ENCODE data around the gene SPATA31A6.
"Not testable (repeated sequence)": the region's sequence is repeated elsewhere in the genome, so short reads cannot be mapped to it uniquely, and the experiment has no call there.

SPATA31A6 gene
- total RNA-seq = 0 reads per million in 2 experiments

GRCh38 chr9:42183359-42183758 is at the start of gene SPATA31A6:
Gene SPATA31A6, plus strand, starts transcription at chr9:42183659. Its CDS starts 29 bp downstream, at chr9:42183688.
- not testable (repeated sequence) for DNase-seq (ENCODE audit: low read depth)

DNA sequence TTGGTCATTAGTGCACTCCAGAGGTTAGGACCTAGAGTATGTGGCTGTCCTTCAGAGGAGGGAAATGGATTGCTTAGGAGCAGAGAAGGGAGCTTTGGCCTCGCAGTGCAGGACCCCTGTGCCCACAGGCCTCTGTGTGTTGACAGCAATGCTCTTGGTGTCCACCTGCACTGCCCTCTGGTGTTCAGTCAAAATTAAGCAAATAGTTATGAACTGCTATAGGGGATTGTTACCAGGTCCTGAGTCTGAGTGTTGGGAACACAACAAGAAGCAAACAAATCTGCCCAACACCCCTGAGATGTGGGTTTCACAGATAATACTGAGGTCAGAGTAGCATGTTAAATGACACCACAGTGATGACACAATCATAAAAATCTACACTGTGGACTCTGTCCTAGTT is 23.2 kb upstream of the SPATA31A6 start:
- DNase-seq (ENCODE audit: low read depth) = not testable (repeated sequence)

GRCh38 chr9:42219861-42220260 is 36.4 kb downstream of the SPATA31A6 start:
- not testable (repeated sequence) for DNase-seq (ENCODE audit: low read depth)

DNA sequence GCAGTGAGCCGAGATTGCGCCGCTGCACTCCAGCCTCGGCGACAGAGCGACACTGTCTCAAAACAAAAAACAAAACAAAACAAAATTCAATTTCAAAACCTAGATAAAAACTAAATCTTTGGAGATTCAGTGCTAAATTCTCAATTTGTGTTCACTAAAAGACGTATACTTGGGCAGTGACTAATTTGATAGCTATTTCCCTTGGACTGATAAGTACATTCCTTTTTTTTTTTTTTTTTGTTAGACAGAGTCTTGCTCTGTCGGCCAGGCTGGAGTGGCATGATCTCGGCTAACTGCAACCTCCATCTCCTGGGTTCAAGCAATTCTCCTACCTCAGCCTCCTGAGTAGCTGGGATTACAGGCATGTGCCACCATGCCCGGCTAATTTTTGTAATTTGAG is 39.8 kb downstream of the SPATA31A6 start:
- DNase-seq (ENCODE audit: low read depth) = not testable (repeated sequence)

- not testable (repeated sequence) for DNase-seq (ENCODE audit: low read depth)
These were observed 49.6 kb downstream of the SPATA31A6 start for GRCh38 chr9:42233031-42233430.

DNA sequence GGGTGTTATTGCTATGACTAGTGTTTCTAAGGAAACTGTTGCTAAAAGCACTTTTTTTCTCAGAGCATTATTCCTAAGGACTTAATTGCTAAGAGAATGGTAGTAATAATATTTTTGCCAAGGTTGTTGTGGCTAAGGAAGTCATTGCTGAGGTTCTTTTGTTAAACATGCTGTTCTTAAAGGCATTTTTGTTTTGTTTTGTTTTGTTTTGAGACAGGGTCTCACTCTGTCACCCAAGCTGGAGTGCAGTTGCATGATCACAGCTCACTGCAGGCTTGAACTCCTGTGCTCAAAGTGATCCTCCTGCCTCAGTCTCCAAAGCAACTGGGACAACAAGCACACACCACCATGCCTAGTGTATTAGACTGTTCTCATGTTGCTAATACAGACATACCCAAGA is 51.2 kb downstream of the SPATA31A6 start:
- DNase-seq (ENCODE audit: low read depth) = not testable (repeated sequence)

GRCh38 chr9:42235352-42235991 is 52.0 kb downstream of the SPATA31A6 start:
- DNase-seq (ENCODE audit: low read depth) = not testable (repeated sequence)

DNA sequence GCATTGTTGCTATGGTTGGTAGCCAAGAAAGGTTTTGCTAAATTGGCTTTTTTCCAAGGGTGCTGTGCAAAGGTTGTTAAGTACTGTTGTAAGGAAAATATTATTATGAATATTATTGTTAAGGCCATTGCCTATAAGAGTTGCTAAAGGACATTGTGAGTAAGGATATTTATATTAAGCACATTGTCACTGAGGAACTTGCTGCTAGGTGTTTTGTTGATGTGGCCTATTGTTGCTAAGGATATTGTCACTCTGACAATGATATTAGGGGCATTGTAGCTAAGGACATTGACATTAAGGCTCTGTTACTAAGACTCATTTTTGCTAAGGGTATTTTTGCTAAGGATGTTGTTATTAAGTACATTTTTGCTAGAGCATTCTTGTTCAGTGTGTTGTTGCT is 52.6 kb downstream of the SPATA31A6 start:
- DNase-seq (ENCODE audit: low read depth) = not testable (repeated sequence)

DNA sequence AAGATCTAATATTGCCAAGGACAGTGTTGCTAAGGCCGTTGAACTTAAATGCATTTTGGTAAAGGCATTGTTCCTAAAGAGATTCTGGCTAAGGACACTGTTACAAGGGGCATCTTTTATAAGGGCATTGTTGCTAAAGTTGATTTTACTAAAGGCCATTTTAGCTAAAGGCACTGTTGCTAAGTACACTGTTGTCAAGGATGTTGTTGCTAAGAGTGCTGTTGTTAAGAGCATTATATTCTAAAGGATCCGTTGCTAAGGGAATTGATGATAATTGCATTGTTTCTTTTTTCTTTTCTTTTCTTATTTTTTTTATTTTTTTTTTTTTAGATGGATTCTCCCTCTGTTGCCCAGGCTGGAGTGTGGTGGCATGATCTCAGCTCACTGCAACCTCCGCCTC is 53.9 kb downstream of the SPATA31A6 start:
- not testable (repeated sequence) for DNase-seq (ENCODE audit: low read depth)

- DNase-seq (ENCODE audit: low read depth) = not testable (repeated sequence)
These were observed 55.4 kb downstream of the SPATA31A6 start for GRCh38 chr9:42238862-42239261.
